ENCODE measurements around the gene CERS2.

- TF ChIP-seq CTCF (conservative IDR thresholded peaks at IDR 0.05; ENCODE audit: low read length), result no peak
- no peak for TF ChIP-seq EZH2phosphoT487 (IDR thresholded peaks at IDR 0.05; ENCODE audit: borderline replicate concordance, low read depth, low read length)
Measured at GRCh38 chr1:150995460-150995859, 20.8 kb upstream of the CERS2 start.
